OCI-LY7 (cell line): ENCODE results near the gene NRP1.

Experiments used
- CTCF ChIP-seq: fragments of 200-600 bp; sonication (generic); conservative IDR thresholded peaks from 2 replicates; pipeline ENCODE4 v1.5.1; 2014; ENCODE audit warnings: mild to moderate bottlenecking, antibody characterized with exemption, low read length, moderate library complexity, mixed read lengths
- EZH2phosphoT487 ChIP-seq: fragments of 200-600 bp; sonication (generic); IDR thresholded peaks from 2 replicates; pipeline ENCODE4 v1.6.1; 2018; ENCODE audit warnings: low read depth, borderline replicate concordance, mild to moderate bottlenecking, mixed run types, antibody characterized with exemption, low read length, moderate library complexity, mixed read lengths

DNA sequence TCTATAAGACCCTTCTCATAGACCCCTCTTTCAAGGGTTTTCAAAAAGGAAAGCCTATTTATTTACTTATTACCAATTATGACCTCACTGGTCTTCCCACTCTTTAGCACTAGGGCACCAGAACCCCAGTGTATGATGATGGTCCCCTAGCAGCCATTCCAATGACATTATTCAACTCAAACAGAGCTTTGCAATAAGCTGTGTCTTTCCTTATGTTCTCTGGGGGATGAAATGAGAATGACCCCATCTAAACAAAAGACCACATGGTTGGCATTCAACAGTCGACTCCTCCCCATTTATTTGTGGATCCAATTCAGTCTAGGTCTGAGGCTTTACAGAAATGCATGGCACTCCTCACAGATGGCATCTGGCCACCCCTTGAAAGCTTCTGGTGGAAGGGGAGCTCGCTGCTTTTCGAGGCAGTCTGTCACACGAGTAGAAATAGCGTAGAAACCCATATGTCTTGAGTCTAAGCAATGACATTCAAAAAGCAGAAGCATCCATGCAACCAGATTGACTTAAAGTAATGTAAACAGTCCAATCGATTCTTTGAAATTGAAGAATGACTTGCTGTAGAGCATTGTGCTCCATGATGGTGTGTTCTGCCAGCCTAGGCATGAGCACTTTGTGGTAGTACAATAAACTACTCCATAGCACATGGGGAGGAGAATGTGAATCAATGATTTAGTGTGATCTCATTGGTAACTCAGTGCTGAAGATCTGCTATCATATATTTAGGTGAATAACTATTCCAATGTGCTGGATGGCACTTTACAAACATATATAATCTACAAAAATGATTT, 29.8 kb downstream of the NRP1 start:
- TF ChIP-seq CTCF: no peak
- no peak for TF ChIP-seq EZH2phosphoT487
